ENCODE data around the gene BCL6B. TPM values are rescaled to one million over a fixed set of nuclear protein-coding genes. Genes with fewer than 3 reads are reported as not detected.

Gene BCL6B
- polyA plus RNA-seq, 3 donors = 0.06 TPM; not detected in 2

- Histone ChIP-seq H3K9ac (ENCODE audit: insufficient read depth, low read length, poor library complexity, severe bottlenecking) (no peak overlapping the region), H3K79me2 (ENCODE audit: insufficient read depth, low read length) (no peaks in the 10 kb centered on the region), H3K9me3 (replicated peaks in 1 of 2; ENCODE audit: control insufficient read depth in 1 of 2, insufficient read depth in 1 of 2, low read length in 2 of 2) (no peaks in the 10 kb centered on the region), H3K36me3 (replicated peaks in 1 of 2; ENCODE audit: control insufficient read depth in 1 of 2, insufficient read depth in 2 of 2, low read length in 2 of 2) (peaks cover 0 to 3% of the 10 kb centered on the region in 2 donors), H3K27ac (ENCODE audit: low read depth in 1 of 2, low read length in 2 of 2) (no peak overlapping the region), H2AFZ (ENCODE audit: insufficient read depth, low read depth, low read length, poor library complexity, severe bottlenecking) (no peak overlapping the region), H3K27me3 (ENCODE audit: control insufficient read depth in 2 of 2, insufficient read depth in 2 of 2, low read length in 2 of 2) (no peaks in the 10 kb centered on the region), H4K20me1 (ENCODE audit: insufficient read depth, low read length) (no peaks in the 10 kb centered on the region), H3K4me2 (replicated peaks; ENCODE audit: extremely low read depth, low read length, poor library complexity, severe bottlenecking) (peak overlapping the region; percentile 23), H3K4me1 (ENCODE audit: control insufficient read depth in 1 of 2, insufficient read depth in 2 of 2, low read length in 2 of 2) (peaks cover 34 to 42% of the 10 kb centered on the region in 2 donors), H3K4me3 (replicated peaks in 1 of 3; ENCODE audit: low read depth in 2 of 3, low read length in 3 of 3) (peak overlapping the region in 2 of 3 experiments; percentile 12 to 24)
- Mint-ChIP-seq H3K27me3 (ENCODE audit: low read depth in 3 of 3) (peaks cover 1 to 5% (median 4%) of the 10 kb centered on the region in 3 donors), H3K27ac (peak overlapping the region in 1 of 7 donors; percentile 2), H3K4me3 (peak overlapping the region in 1 of 2 donors; percentile 46), H3K4me1 (peaks cover 47% of the 10 kb centered on the region), H3K36me3 (peaks cover 30 to 34% of the 10 kb centered on the region in 2 donors), H3K9me3 (peaks cover 0 to 5% (median 2%) of the 10 kb centered on the region in 7 donors)
- TF ChIP-seq CTCF (IDR thresholded peaks at IDR 0.05) = no peak
- 91% methylated on average over 5 of the region's 7 CpGs for WGBS (ENCODE audit: insufficient coverage)
- no peak for DNase-seq
- intact Hi-C loops (cut with micrococcal nuclease) = loop anchor here in 1 of 2 donors (10.0 kb wide), 1 partner anchor 1527 kb away; no protein-coding TSS in a partner anchor
Observed at GRCh38 chr17:7077911-7078546, 55.2 kb downstream of the BCL6B start.

GRCh38 chr17:7078711-7079110, 55.9 kb downstream of the BCL6B start:
- 98% methylated on average over 8 of the region's 10 CpGs for WGBS (ENCODE audit: insufficient coverage)
- peak overlapping the region in 2 of 3 experiments; percentile 1 to 24 for H3K4me3 ChIP-seq (replicated peaks in 1 of 3; ENCODE audit: low read depth in 2 of 3, low read length in 3 of 3)
- no peaks in the 10 kb centered on the region for H3K79me2 ChIP-seq (ENCODE audit: insufficient read depth, low read length)
- peak overlapping the region in 1 of 7 donors; percentile 28 for H3K27ac Mint-ChIP-seq
- no peaks in the 10 kb centered on the region for H4K20me1 ChIP-seq (ENCODE audit: insufficient read depth, low read length)
- H3K36me3 ChIP-seq (replicated peaks in 1 of 2; ENCODE audit: control insufficient read depth in 1 of 2, insufficient read depth in 2 of 2, low read length in 2 of 2) = peaks cover 0 to 3% of the 10 kb centered on the region in 2 donors
- peaks cover 52% of the 10 kb centered on the region for H3K4me1 Mint-ChIP-seq
- H3K9ac ChIP-seq (ENCODE audit: insufficient read depth, low read length, poor library complexity, severe bottlenecking) = no peak overlapping the region
- H3K27me3 ChIP-seq (ENCODE audit: control insufficient read depth in 2 of 2, insufficient read depth in 2 of 2, low read length in 2 of 2) = no peaks in the 10 kb centered on the region
- no peak for TF ChIP-seq CTCF (IDR thresholded peaks at IDR 0.05)
- H3K4me3 Mint-ChIP-seq = peak overlapping the region in 1 of 2 donors; percentile 64
- H3K9me3 Mint-ChIP-seq = peaks cover 0 to 5% (median 2%) of the 10 kb centered on the region in 7 donors
- H3K36me3 Mint-ChIP-seq = peaks cover 28 to 34% of the 10 kb centered on the region in 2 donors
- H3K27ac ChIP-seq (ENCODE audit: low read depth in 1 of 2, low read length in 2 of 2) = no peak overlapping the region
- no peak overlapping the region for H2AFZ ChIP-seq (ENCODE audit: insufficient read depth, low read depth, low read length, poor library complexity, severe bottlenecking)
- H3K4me2 ChIP-seq (replicated peaks; ENCODE audit: extremely low read depth, low read length, poor library complexity, severe bottlenecking) = peak overlapping the region; percentile 20
- peaks cover 1 to 8% (median 7%) of the 10 kb centered on the region in 3 donors for H3K27me3 Mint-ChIP-seq (ENCODE audit: low read depth in 3 of 3)
- no peaks in the 10 kb centered on the region for H3K9me3 ChIP-seq (replicated peaks in 1 of 2; ENCODE audit: control insufficient read depth in 1 of 2, insufficient read depth in 1 of 2, low read length in 2 of 2)
- intact Hi-C loops (cut with micrococcal nuclease) = loop anchor here in 1 of 2 donors (10.0 kb wide), 1 partner anchor 1526 kb away; no protein-coding TSS in a partner anchor
- H3K4me1 ChIP-seq (ENCODE audit: control insufficient read depth in 1 of 2, insufficient read depth in 2 of 2, low read length in 2 of 2) = peaks cover 39 to 48% of the 10 kb centered on the region in 2 donors
- no peak for DNase-seq

Small RNAs within 50 kb of the gene (small RNA-seq; reads per million reads assigned to genes)
- gene AC120057.1 (ENCODE audit: insufficient read length, low read depth) = not detected

Other genes starting within 250 kb of the BCL6B start
- under 1 TPM in 1 of 3 donors, not detected in 2; 0.12 TPM for gene FBXO39, start 246.8 kb upstream of the BCL6B start, polyA plus RNA-seq
- not detected for gene TEKT1, start 191.3 kb upstream of the BCL6B start, polyA plus RNA-seq
- gene ALOX12, start 27.0 kb upstream of the BCL6B start, polyA plus RNA-seq = 1 to 10 TPM in 1 of 3 donors, under 1 TPM in 1, not detected in 1; 0.29 to 1.2 TPM
- 1,000 to 10,000 TPM in 2 of 3 donors, 100 to 1,000 TPM in 1; 724 to 1,383 (median 1,057) TPM for gene RNASEK, start 10.4 kb upstream of the BCL6B start, polyA plus RNA-seq
- gene SLC16A13, start 13.0 kb downstream of the BCL6B start, polyA plus RNA-seq = 1 to 10 TPM in 2 of 3 donors, under 1 TPM in 1; 0.93 to 3.1 (median 2.2) TPM
- not detected for gene SLC16A11, start 21.0 kb downstream of the BCL6B start, polyA plus RNA-seq
- gene CLEC10A, start 57.2 kb downstream of the BCL6B start, polyA plus RNA-seq = 10 to 100 TPM; 22.7 to 69.4 (median 61.9) TPM
- 100 to 1,000 TPM in 1 of 3 donors, 10 to 100 TPM in 2; 53.3 to 148 (median 78.3) TPM for gene ASGR2, start 91.8 kb downstream of the BCL6B start, polyA plus RNA-seq
- gene ASGR1, start 156.3 kb downstream of the BCL6B start, polyA plus RNA-seq = 100 to 1,000 TPM in 2 of 3 donors, 10 to 100 TPM in 1; 82.0 to 126 (median 114) TPM
- gene DLG4, start 196.8 kb downstream of the BCL6B start, polyA plus RNA-seq = 10 to 100 TPM in 1 of 3 donors, under 1 TPM in 2; 0.37 to 42.6 (median 0.39) TPM
- gene ACADVL, start 196.9 kb downstream of the BCL6B start, polyA plus RNA-seq = 1,000 to 10,000 TPM in 1 of 3 donors, 100 to 1,000 TPM in 2; 152 to 1,231 (median 154) TPM
- gene DVL2, start 211.5 kb downstream of the BCL6B start, polyA plus RNA-seq = 1 to 10 TPM; 6.7 to 7.8 (median 7.0) TPM
- gene PHF23, start 216.4 kb downstream of the BCL6B start, polyA plus RNA-seq = 10 to 100 TPM; 12.0 to 18.0 (median 12.9) TPM
- 1,000 to 10,000 TPM; 1,029 to 2,937 (median 2,814) TPM for gene GABARAP, start 219.4 kb downstream of the BCL6B start, polyA plus RNA-seq
- 100 to 1,000 TPM in 1 of 3 donors, 10 to 100 TPM in 2; 29.5 to 198 (median 38.3) TPM for gene CTDNEP1, start 228.7 kb downstream of the BCL6B start, polyA plus RNA-seq
- 10 to 100 TPM; 36.1 to 49.5 (median 44.1) TPM for gene ELP5, start 229.2 kb downstream of the BCL6B start, polyA plus RNA-seq
- gene CLDN7, start 239.4 kb downstream of the BCL6B start, polyA plus RNA-seq = 10 to 100 TPM in 1 of 3 donors, 1 to 10 TPM in 1, under 1 TPM in 1; 0.49 to 13.4 (median 2.1) TPM